Activated T-helper 1 cell treated with Interleukin-2 at 50 U/mL for 16 hours (primary cell): ENCODE results near the gene TPM1.
"Not testable (repeated sequence)": the region's sequence is repeated elsewhere in the genome, so short reads cannot be mapped to it uniquely, and the experiment has no call there.

Experiments used
- DNase-seq: peaks from one replicate; pipeline ENCODE4 v3.0.0-alpha.2; 2020; ENCODE audit warnings: low read depth

The TPM1 gene

DNA sequence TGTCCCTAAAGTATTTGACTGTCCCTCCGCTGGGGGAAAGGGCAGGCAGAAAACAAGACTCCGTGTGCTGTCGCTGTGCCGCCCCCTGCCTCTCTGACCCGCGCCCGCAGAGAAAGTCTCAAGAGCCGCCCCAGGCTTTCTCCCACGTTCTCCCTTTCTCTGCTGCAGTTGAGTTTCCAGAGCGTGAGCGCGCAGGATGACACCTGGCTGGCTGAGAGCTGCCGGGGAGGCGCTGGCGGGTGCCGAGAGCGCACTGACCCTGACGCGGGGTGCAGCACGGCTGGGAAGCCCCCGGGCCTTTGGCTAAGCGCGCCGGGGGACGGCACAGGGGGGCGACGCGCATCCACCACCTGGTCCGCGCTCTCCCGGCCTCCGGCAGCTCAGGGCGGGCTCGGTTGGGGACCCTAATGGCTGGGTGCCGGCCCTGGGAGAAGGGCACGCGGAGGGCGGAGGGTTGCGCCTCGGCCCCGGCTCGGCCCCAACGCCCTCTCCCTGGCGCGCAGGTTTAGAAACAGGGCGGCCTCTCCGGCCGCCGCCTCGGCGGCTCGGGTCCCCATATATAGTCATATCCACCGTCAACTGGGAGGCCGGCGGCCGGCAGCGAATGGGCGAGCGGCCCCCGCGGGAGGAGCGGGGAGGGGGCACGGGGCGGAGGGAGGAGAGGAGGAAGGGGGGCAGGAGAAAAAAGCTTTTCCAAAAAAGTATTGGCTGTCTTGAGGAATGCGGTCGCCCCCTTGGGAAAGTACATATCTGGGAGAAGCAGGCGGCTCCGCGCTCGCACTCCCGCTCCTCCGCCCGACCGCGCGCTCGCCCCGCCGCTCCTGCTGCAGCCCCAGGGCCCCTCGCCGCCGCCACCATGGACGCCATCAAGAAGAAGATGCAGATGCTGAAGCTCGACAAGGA is at the start of gene TPM1:
TPM1 (plus strand) TSS at position 774 of the 903 bp plus-strand sequence; CDS start at position 857, 83 bp downstream.
- DNase-seq, result no peak

GRCh38 chr15:62993066-62993465 is 49.5 kb upstream of the TPM1 start:
- DNase-seq, result no peak

DNA sequence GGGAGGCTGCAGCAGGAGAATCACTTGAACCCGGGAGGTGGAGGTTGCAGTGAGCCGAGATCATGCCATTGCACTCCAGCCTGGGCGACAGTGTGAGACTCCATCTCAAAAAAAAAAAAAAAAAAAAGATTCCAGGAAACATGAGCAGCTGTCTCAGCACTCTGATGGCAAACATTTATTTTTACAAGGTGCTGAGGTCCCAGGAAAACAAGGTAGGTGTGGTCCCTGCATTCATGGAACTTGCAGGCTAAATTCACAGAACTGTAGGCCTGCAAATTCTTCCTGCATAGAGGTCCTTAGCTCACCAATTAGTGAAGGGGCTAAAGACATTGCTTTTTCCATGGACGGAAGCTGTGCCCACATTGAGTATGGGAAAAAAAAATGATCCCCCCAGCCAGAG is 48.9 kb upstream of the TPM1 start:
- DNase-seq, result not testable (repeated sequence)

GRCh38 chr15:62994439-62994838 is 48.1 kb upstream of the TPM1 start:
- no peak for DNase-seq

GRCh38 chr15:62994975-62995681 is 47.4 kb upstream of the TPM1 start:
- DNase-seq, result no peak

DNA sequence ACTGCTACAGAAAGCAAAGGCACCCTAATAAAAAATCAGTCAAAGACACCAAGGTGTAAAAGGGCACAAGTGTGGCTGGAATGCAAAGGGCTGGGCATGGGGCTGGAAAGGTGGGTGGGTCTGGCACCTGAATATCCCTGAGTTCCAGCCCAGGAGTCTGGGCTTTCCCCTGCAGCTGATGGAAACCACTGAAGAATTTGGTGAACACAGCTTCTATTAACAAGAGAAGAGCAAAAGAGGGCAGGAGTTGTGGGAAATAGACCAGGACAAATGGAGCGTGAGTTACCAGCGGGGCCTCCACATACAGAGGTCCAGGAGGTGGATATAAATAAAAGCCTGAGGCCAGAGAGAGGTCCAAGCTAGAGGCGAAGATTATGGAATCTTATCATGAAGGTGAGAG is 45.1 kb upstream of the TPM1 start:
- no peak for DNase-seq

DNA sequence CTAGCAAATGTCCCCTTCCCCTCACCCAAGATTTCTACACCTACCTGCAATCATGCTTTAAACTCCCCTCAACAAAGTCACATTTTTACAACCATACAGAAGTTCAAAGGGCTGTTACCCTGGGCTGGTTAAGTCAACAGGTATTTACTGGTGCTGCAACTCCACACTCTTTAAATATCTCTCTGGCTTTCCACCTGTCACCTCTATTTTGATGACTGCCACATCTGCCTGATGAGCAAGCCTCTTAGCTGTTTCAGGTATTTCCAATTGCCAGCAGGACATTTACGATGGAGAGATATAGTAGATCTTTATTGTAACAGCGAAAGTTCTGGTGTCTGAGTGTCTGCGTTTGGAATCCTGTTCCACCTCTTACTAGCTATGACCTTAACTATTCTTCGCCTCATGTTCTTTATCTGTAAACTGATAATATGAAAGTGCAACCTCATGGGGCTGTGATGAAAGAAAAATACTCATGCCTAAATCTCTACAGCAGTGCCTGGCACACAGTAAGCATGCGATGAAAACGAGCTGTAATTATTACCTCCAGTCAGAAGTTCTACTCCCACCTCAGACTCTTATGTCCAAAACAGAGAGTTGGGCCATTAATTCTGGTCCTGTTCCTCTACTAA is 44.2 kb upstream of the TPM1 start:
- no peak for DNase-seq

DNA sequence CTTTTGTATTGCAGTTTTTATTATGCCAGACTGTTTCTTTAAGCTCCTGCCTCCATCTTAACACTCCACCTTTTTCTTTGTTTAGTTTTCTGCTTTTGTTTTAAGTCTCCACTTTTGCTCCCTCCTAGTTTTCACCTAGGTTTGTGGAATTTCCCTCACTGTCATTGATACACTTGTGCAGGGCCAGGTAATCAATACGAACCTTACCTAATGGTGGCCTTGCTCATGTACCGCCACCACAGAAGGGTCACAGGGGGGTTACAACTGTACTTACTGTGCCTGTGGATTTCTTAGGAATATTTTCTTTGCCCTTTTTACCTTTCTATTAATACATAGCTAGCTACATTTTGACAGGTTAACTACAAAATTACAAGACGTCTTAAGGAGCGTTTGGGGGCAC is 43.4 kb upstream of the TPM1 start:
- DNase-seq, result no peak

- DNase-seq, result no peak
These were observed 42.5 kb upstream of the TPM1 start for GRCh38 chr15:62999923-63000561.

DNA sequence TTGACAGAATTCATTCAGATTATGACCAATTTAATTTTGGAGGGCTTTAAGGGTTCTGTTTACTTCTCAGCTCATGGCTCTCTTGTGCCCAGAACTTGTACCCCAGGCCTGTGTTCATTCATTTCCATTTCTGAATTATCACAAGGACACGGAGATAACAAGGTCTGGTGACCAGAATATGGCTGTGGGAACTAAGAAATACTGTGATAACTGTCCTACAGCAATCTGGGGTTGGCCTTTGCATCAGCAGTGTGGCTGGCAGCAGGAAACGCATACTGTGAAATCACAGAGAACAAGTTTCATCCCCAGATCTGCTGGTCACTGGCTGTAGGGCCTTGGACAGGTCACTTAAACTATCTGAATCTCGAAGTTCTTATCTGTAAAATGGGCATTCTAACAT is 41.8 kb upstream of the TPM1 start:
- DNase-seq, result no peak

GRCh38 chr15:63004211-63004610 is 38.3 kb upstream of the TPM1 start:
- DNase-seq, result no peak

GRCh38 chr15:63006032-63006878 is 36.3 kb upstream of the TPM1 start:
- no peak for DNase-seq

GRCh38 chr15:63008333-63009049 is 34.1 kb upstream of the TPM1 start:
- no peak for DNase-seq

DNA sequence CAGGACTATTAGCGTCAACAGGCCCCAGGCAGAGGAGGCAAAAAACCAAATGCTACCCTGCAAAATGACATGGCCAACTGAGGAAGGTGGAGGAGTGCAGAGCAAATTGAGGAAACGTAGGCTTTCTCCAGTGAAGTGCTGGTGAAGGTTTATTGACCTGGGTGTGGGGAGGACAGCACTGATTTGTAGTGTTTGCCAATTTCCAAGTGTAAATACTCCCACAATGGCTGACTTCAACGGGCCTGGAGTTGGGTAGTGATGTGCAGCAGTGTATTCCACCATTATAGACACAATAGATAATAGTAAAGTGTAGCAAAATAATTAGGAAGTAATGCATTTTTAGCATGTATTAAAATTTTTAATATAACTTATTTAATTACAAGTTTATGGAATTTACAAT is 32.2 kb upstream of the TPM1 start:
- DNase-seq, result no peak

- no peak for DNase-seq
These were observed 31.4 kb upstream of the TPM1 start for GRCh38 chr15:63010920-63011693.

DNA sequence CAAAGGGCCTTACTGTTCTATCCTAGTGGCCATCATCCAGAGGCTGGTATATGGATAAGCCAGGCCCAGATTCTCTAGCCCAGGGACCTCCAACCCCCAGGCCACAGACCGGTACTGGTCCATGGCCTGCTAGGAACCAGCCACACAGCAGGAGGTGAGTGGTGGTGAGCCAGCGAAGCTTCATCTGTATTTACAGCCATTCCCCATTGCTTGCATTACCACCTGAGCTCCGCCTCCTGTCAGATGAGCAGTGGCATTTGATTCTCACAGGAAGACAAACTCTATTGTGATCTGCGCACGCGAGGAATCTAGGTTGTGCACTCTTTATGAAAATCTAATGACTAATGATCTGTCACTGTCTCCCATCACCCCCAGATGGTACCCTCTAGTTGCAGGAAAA is 30.1 kb upstream of the TPM1 start:
- no peak for DNase-seq

DNA sequence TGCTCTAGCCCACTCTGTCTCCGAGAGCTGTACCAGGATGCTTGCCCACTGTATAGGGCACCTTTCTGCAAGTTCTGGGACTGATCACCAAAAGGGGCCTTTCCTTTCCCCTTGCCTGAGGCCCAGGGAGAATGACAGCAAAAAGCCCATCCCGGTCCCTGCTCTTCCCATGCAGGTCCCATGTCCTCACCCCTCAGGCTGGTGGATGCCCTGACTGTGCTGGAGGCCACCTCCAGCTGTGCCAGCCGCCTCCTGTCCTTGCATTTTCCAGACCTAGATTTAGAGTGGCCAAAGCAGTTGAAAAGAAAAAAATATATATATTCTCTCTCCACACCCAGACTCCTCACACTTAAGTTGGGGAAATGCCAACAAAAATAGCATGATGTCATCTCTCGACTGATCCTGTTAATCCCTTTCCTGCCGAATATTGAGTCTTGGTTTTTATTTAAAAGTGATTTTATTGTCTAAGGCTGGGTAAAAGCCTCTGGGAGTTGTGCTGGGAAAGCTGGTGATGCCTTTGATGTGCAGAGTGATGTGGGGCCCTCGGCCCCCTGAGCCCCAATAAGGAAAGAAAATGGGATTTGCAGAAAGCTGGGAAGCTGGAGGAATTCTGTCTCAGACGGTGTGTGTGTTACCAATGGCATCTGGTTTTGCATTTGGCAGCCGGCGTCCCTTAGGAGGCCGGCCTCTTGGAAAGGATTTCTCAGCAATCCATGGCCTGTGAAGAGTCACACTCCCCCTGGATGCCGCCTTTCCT is 29.3 kb upstream of the TPM1 start:
- DNase-seq, result no peak

DNA sequence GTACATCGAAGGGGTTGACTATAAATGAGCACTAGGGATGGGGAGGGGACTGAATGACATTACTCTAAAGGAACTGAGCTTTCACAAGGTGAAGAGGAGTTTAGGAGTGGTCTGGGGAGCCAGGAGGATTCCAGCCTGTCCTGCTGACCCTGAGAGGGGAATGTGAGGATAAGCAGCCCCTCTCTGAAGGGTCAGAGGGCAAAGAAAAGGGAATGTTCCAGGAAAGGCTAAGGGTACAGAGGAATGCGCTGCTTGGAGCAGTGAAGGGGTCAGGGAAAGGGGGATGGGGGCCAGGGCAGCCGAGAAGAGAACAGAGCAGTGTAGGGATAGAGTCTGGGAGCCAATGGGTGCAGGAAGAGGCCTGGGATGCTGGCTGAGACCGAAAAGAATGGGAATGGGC is 28.0 kb upstream of the TPM1 start:
- no peak for DNase-seq

- DNase-seq, result no peak
These were observed 26.9 kb upstream of the TPM1 start for GRCh38 chr15:63015618-63016017.
